GM12878 (cell line): Measurements from ENCODE around the gene ALDOB. TPM values are rescaled to one million over a fixed set of nuclear protein-coding genes. Genes with fewer than 3 reads are reported as not detected.

ENCODE experiments used
- ATAC-seq: fragments of 200-7000 bp; cut with Tn5 transposase; 3 replicates; pipeline ENCODE4 v1.9.1; 2020; ENCODE audit warnings: mild to moderate bottlenecking, moderate library complexity
- BruUV-seq: library from RNA; stranded (reverse); fragments of 400-500 nt; replicated peaks from 2 replicates; lab custom pipeline; 2021; lab: Mats Ljungman, UMichigan
- CTCF ChIA-PET: fragments of 300-600 bp; sonication (Branson Sonifier 250); formaldehyde crosslinking; extraction: SDS; loops from one replicate; lab custom pipeline; 2021; ENCODE audit warnings: inconsistent platforms; lab: Yijun Ruan, JAX
- POLR2A ChIA-PET: fragments of 350-600 bp; formaldehyde crosslinking; extraction: SDS; loops from one replicate; lab custom pipeline; 2021; ENCODE audit warnings: inconsistent platforms; lab: Charles Lee
- RAD21 ChIA-PET: fragments of 300-600 bp; sonication (Branson Sonifier 250); formaldehyde crosslinking; loops from one replicate; lab custom pipeline; 2023; ENCODE audit warnings: antibody characterized with exemption; ENCODE audit not compliant: unreplicated experiment; lab: Charles Lee
- SMC1A ChIA-PET: fragments of 300-600 bp; sonication (Branson Sonifier 250); formaldehyde crosslinking; loops from one replicate; lab custom pipeline; 2023; ENCODE audit not compliant: unreplicated experiment, uncharacterized antibody; lab: Charles Lee
- DNase-seq: peaks from one replicate; pipeline ENCODE4 v3.0.0-alpha.2; 2011; ENCODE audit warnings: low read depth, low spot score
- FAIRE-seq: peaks from 3 replicates; lab custom pipeline; 2011; peaks lifted over from hg19 to GRCh38; lab: Jason Lieb, UNC
- H2AFZ ChIP-seq: 2 replicates; pipeline ENCODE4 v1.6.0; 2011; ENCODE audit warnings: low read depth, low read length, control low read depth; ENCODE audit not compliant: control insufficient read depth
- H3K27ac ChIP-seq: 2 replicates; pipeline ENCODE4 v1.5.1; 2011; ENCODE audit warnings: control low read depth; ENCODE audit not compliant: control insufficient read depth, insufficient read depth
- H3K27me3 ChIP-seq, 2 experiments: replicated peaks in 1 of 2; 2 replicates each; pipeline versions ENCODE4 v1.6.0 to v1.6.1; 2011; ENCODE audit warnings: low read length in 1 of 2; ENCODE audit not compliant: control insufficient read depth in 2 of 2, insufficient read depth in 2 of 2
- H3K36me3 ChIP-seq, 2 experiments: 2 replicates each; pipeline ENCODE4 v1.5.1; 2011; ENCODE audit warnings: low read length in 1 of 2; ENCODE audit not compliant: control insufficient read depth in 2 of 2, insufficient read depth in 2 of 2
- H3K4me1 ChIP-seq: 2 replicates; pipeline ENCODE4 v1.6.1; 2011; ENCODE audit warnings: mild to moderate bottlenecking, low read length, moderate library complexity, mixed read lengths; ENCODE audit not compliant: control insufficient read depth, insufficient read depth
- H3K4me2 ChIP-seq: 2 replicates; pipeline ENCODE4 v1.6.0; 2011; ENCODE audit warnings: control low read depth; ENCODE audit not compliant: control insufficient read depth, insufficient read depth
- H3K4me3 ChIP-seq: fragments of 200-600 bp; sonication (generic); 2 replicates; pipeline ENCODE4 v1.5.1; 2016
- H3K79me2 ChIP-seq: 2 replicates; pipeline ENCODE4 v1.6.0; 2011; ENCODE audit warnings: low read length; ENCODE audit not compliant: control insufficient read depth, insufficient read depth
- H3K9ac ChIP-seq: 2 replicates; pipeline ENCODE4 v1.8.0; 2011; ENCODE audit warnings: low read length, control low read depth, mixed read lengths; ENCODE audit not compliant: control insufficient read depth, insufficient read depth
- H3K9me3 ChIP-seq: replicated peaks from 3 replicates; pipeline ENCODE4 v1.5.1; 2011; ENCODE audit warnings: mild to moderate bottlenecking, low read length; ENCODE audit not compliant: control insufficient read depth, insufficient read depth
- H4K20me1 ChIP-seq: 2 replicates; pipeline ENCODE4 v1.6.0; 2011; ENCODE audit not compliant: control insufficient read depth, insufficient read depth
- ATF7 ChIP-seq: fragments of 450-650 bp; IDR thresholded peaks from 2 replicates; pipeline ENCODE4 v1.6.1; 2016; ENCODE audit warnings: low read depth, mild to moderate bottlenecking
- BMI1 ChIP-seq: fragments of 450-650 bp; IDR thresholded peaks from 2 replicates; pipeline ENCODE4 v1.6.1; 2016; ENCODE audit warnings: mild to moderate bottlenecking, moderate library complexity, borderline replicate concordance
- MTA3 ChIP-seq: IDR thresholded peaks from 2 replicates; pipeline ENCODE4 v1.6.1; 2012; ENCODE audit warnings: low read length, inconsistent platforms, borderline replicate concordance
- NR2C2 ChIP-seq: IDR thresholded peaks from 2 replicates; pipeline ENCODE4 v1.6.1; 2011; ENCODE audit warnings: borderline replicate concordance, low read depth; ENCODE audit not compliant: control insufficient read depth, insufficient read length
- RAD51 ChIP-seq: fragments of 450-650 bp; IDR thresholded peaks from 2 replicates; pipeline ENCODE4 v1.6.1; 2016; ENCODE audit warnings: moderate library complexity, mild to moderate bottlenecking, inconsistent platforms
- SUZ12 ChIP-seq: fragments of 200-600 bp; sonication (generic); IDR thresholded peaks from one replicate; pipeline ENCODE4 v1.6.1; 2018; ENCODE audit warnings: antibody characterized with exemption, mild to moderate bottlenecking; ENCODE audit not compliant: unreplicated experiment
- TBL1XR1 ChIP-seq: IDR thresholded peaks from 2 replicates; pipeline ENCODE4 v1.6.1; 2012; ENCODE audit warnings: low read depth, low read length, improper control_type of control experiment
- ZNF217 ChIP-seq: fragments of 450-650 bp; IDR thresholded peaks from 2 replicates; pipeline ENCODE4 v1.6.1; 2017; ENCODE audit warnings: antibody characterized with exemption, mild to moderate bottlenecking
- WGBS: methylation state at CpG from one replicate; pipeline ENCODE4 v1.1.6; 2016; ENCODE audit warnings: low lambda C conversion rate; ENCODE audit not compliant: insufficient replicate concordance, insufficient coverage; ENCODE audit errors: missing lambda C conversion rate; 5-methylcytosine and 5-hydroxymethylcytosine counted together
- in situ Hi-C: fragments of 300-500 bp; cut with MboI; formaldehyde crosslinking; loops from 9 replicates; pipeline ENCODE4 v1.14.3; 2018; ENCODE audit warnings: mixed read lengths
- intact Hi-C: fragments of 100-400 bp; cut with micrococcal nuclease; formaldehyde crosslinking; loops from one replicate; pipeline ENCODE4 v1.14.2; 2022; ENCODE audit not compliant: unreplicated experiment
- polyA plus RNA-seq, 11 experiments: library from polyadenylated mRNA; depleted of rRNA in 4 of 11; unstranded in 6 of 11; stranded (reverse) in 5 of 11; fragments of >200 nt; fragmentation: Nextera tagmentation in 4 of 11; fragmentation: Illumina TruSeq in 1 of 11; extraction: Ambion mirVana in 4 of 11; extraction: Trizol in 1 of 11; gene quantifications; 1 replicate in 1 of 11; 2 replicates in 10 of 11; pipeline versions ENCODE4 v1.2.1 to v1.2.3, GENCODE V29; 2011 to 2016; ENCODE audit warnings: inconsistent platforms in 2 of 11, missing spikeins in 2 of 11, low read depth in 1 of 11
- total RNA-seq, 4 experiments: library from RNA; depleted of rRNA in 3 of 4; stranded (reverse); fragments of >200 nt in 3 of 4; fragmentation: Illumina TruSeq in 1 of 4; extraction: Trizol in 1 of 4; gene quantifications; 2 replicates each; pipeline versions ENCODE4 v1.2.1 to v1.2.3, GENCODE V29; 2013 to 2021
- TF ChIP-seq, protein P1 (sequence below): fragments of 450-650 bp; IDR thresholded peaks from 2 replicates; pipeline ENCODE4 v1.6.1; 2017; ENCODE audit warnings: mild to moderate bottlenecking
- TF ChIP-seq, protein P2 (sequence below): fragments of 450-650 bp; IDR thresholded peaks from 2 replicates; pipeline ENCODE4 v1.6.1; 2017; ENCODE audit warnings: borderline replicate concordance
- TF ChIP-seq, protein P3 (sequence below): fragments of 450-650 bp; formaldehyde crosslinking; IDR thresholded peaks from 2 replicates; pipeline ENCODE4 v1.5.0; 2022; ENCODE audit warnings: mild to moderate bottlenecking, missing genetic modification characterization

Gene ALDOB
- total and polyA plus RNA-seq, 10 of the 15 experiments (the other 5 are each of a cell fraction or from before 2014, with no cell fraction given) = 0.03 to 0.82 (median 0.04) TPM; not detected in 7

DNA sequence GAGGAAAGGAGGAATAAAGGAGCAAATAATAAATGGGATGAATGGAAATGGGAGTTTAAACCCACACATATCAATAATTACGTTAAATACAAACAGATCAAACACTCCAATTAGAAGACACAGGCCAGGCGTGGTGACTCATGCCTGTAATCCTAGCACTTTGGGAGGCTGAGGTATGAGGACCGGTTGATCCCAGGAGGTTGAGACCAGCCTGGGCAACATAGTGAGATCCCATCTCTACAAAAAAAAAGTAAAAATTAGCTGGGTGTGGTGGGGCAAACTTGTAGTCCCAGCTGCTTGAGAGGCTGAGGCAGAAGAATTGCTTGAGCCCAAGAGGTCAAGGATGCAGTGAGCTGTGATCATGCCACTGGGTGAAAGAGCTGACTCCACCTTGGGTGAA is 54.5 kb downstream of the ALDOB start:
- ATAC-seq (no peak), DNase-seq (no peak), FAIRE-seq (no peak)
- intact Hi-C loops = no loop called here
- POLR2A ChIA-PET = no interaction called here
- no TSS peak for BruUV-seq
- TF ChIP-seq, protein P1, sequence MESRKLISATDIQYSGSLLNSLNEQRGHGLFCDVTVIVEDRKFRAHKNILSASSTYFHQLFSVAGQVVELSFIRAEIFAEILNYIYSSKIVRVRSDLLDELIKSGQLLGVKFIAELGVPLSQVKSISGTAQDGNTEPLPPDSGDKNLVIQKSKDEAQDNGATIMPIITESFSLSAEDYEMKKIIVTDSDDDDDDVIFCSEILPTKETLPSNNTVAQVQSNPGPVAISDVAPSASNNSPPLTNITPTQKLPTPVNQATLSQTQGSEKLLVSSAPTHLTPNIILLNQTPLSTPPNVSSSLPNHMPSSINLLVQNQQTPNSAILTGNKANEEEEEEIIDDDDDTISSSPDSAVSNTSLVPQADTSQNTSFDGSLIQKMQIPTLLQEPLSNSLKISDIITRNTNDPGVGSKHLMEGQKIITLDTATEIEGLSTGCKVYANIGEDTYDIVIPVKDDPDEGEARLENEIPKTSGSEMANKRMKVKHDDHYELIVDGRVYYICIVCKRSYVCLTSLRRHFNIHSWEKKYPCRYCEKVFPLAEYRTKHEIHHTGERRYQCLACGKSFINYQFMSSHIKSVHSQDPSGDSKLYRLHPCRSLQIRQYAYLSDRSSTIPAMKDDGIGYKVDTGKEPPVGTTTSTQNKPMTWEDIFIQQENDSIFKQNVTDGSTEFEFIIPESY = no peak
- no peak for TF ChIP-seq TBL1XR1
- no peak for TF ChIP-seq SUZ12
- no peak for TF ChIP-seq MTA3
- TF ChIP-seq, protein P2, sequence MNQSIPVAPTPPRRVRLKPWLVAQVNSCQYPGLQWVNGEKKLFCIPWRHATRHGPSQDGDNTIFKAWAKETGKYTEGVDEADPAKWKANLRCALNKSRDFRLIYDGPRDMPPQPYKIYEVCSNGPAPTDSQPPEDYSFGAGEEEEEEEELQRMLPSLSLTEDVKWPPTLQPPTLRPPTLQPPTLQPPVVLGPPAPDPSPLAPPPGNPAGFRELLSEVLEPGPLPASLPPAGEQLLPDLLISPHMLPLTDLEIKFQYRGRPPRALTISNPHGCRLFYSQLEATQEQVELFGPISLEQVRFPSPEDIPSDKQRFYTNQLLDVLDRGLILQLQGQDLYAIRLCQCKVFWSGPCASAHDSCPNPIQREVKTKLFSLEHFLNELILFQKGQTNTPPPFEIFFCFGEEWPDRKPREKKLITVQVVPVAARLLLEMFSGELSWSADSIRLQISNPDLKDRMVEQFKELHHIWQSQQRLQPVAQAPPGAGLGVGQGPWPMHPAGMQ = no peak
- no peak for TF ChIP-seq ZNF217
- no peak for TF ChIP-seq RAD51
- TF ChIP-seq NR2C2 = no peak
- no peak for TF ChIP-seq BMI1
- TF ChIP-seq, protein P3, sequence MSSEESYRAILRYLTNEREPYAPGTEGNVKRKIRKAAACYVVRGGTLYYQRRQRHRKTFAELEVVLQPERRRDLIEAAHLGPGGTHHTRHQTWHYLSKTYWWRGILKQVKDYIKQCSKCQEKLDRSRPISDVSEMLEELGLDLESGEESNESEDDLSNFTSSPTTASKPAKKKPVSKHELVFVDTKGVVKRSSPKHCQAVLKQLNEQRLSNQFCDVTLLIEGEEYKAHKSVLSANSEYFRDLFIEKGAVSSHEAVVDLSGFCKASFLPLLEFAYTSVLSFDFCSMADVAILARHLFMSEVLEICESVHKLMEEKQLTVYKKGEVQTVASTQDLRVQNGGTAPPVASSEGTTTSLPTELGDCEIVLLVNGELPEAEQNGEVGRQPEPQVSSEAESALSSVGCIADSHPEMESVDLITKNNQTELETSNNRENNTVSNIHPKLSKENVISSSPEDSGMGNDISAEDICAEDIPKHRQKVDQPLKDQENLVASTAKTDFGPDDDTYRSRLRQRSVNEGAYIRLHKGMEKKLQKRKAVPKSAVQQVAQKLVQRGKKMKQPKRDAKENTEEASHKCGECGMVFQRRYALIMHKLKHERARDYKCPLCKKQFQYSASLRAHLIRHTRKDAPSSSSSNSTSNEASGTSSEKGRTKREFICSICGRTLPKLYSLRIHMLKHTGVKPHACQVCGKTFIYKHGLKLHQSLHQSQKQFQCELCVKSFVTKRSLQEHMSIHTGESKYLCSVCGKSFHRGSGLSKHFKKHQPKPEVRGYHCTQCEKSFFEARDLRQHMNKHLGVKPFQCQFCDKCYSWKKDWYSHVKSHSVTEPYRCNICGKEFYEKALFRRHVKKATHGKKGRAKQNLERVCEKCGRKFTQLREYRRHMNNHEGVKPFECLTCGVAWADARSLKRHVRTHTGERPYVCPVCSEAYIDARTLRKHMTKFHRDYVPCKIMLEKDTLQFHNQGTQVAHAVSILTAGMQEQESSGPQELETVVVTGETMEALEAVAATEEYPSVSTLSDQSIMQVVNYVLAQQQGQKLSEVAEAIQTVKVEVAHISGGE (CRISPR knock-in tag) = no peak
- no peak for TF ChIP-seq ATF7
- no peak overlapping the region for H3K4me3 ChIP-seq
- H4K20me1 ChIP-seq = no peaks in the 10 kb centered on the region
- no peaks in the 10 kb centered on the region for H3K4me1 ChIP-seq
- SMC1A ChIA-PET = interaction anchor here (1.4 to 2.1 kb wide), 2 partner anchors 8 to 15 kb away, joined by 4 to 6 read pairs; no protein-coding TSS in a partner anchor
- CTCF ChIA-PET = interaction anchor here (0.6 kb wide), 1 partner anchor 45 kb away, joined by 3 read pairs; no protein-coding TSS in a partner anchor
- H2AFZ ChIP-seq = no peak overlapping the region
- no peaks in the 10 kb centered on the region for H3K9me3 ChIP-seq
- no peaks in the 10 kb centered on the region for H3K36me3 ChIP-seq
- no peaks in the 10 kb centered on the region for H3K27me3 ChIP-seq
- H3K27ac ChIP-seq = no peak overlapping the region
- RAD21 ChIA-PET = no interaction called here
- in situ Hi-C loops = no loop called here
- 84% methylated on average over 3 of the region's 3 CpGs for WGBS
- no peak overlapping the region for H3K9ac ChIP-seq
- no peak overlapping the region for H3K4me2 ChIP-seq
- H3K79me2 ChIP-seq = no peaks in the 10 kb centered on the region
